NCI-H1436 (cell line): Measurements from ENCODE around the gene CDH13.

Source experiments
- DNase-seq: peaks from one replicate; lab custom pipeline; 2025; lab: John Stamatoyannopoulos, UW

The CDH13 gene

DNA sequence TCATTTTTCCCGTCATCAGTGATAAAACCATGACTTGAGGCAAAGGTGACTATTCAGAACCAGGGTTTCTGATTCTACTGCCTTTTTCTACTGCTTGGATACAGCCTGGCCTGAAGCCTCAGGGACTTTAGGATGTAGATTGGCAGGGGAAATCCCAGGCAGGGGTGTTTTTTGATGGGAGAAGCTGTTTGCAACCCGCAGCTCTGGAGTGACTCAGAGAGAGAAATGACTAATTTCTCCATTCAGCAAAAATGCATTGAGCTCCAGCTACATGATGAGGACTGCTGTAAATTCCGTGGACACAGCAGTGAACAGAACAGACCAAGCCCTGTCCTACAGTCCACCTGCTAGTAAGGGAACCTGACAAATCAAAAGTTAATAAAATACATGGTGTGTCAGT, 560.6 kb downstream of the CDH13 start:
- DNase-seq, result no peak

- no peak for DNase-seq
Observed at GRCh38 chr16:83196796-83197195, 570.0 kb downstream of the CDH13 start.

- no peak for DNase-seq
Observed at GRCh38 chr16:83197450-83197849, 570.7 kb downstream of the CDH13 start.

DNA sequence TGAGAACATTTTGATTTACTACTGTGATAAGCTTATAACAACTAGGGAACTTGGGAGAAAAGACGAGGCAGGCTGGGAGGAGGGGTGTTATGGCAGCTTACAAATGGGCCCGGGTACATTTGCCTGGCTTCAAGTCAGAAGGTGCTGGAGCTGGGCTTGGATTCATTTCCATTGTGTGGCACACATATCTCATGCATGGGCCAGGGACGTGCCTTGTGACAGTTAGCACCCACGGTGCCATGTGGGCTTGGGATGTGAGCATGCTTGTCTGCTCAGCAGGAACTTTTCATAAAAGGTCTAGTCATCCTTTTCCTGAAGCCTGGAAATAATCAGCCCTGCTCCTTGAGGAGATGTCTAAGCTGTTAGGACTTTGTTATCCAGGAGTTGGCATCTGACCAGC, 572.2 kb downstream of the CDH13 start:
- DNase-seq, result no peak

- DNase-seq, result no peak
Observed at GRCh38 chr16:83200005-83200779, 573.4 kb downstream of the CDH13 start.

- DNase-seq, result no peak
Observed at GRCh38 chr16:83201748-83202147, 575.0 kb downstream of the CDH13 start.

DNA sequence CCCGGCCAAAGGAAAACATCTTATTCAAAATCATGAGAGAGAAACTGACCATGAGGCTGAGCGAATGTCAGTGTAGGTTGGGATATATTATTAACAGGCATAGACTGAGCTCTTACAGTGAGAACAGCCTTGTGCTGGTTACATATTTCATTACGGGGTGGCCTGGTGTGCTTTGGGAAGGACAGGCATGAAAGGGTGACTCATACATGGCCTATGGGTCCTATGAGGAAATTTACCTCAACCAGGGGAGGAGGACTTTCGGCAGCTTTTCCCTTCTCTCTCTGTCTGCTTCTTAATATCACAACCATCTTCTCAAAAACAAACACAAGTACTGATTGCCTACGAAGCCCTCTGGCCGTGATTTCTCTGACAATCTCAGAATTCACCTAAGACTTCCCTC, 579.1 kb downstream of the CDH13 start:
- DNase-seq, result no peak

DNA sequence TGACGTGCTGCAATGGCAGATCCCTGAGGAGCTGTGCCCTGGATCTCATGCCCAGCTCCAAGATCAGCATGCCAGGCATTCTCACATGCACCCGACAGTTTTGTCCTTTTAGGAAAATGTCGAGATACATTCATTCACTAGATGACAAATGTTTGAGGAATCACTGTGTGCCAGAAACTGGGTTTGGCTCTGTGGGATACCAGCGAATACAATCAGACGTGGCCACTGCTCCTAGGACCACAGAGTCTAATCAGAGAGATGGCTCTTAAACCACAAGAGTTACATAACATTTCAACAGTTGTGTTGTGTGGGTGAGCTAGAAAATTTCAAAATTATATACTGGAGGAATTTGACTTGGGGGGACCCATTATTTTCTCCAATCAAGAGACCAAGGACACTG, 579.7 kb downstream of the CDH13 start:
- no peak for DNase-seq

- no peak for DNase-seq
Observed at GRCh38 chr16:83211711-83212110, 584.9 kb downstream of the CDH13 start.

DNA sequence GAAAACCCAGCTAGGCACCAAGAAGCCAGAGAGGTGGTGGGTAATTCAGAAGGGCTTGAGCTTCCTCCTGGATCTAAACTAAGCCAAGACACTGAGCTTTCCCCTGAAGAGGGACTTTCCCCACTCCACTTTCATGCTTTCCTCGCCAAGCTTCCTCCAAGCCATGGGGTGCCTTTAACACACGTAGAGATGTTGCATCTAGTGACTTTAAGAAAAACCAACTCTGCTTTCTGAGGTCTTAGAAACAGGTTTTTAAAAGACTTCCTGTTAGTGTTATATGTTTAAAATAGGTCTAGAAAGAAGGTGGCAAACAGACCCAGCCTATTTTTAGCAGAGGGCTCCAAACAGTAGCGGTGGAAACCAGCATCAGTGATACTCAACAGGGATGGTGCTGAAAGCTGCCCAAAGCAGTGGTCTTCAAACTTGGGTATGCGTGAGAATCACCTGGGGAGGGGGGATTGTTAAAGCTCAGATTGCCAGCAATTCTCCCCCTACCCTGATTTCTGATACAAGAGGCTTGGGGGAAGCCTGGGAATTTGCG, 585.6 kb downstream of the CDH13 start:
- no peak for DNase-seq

- DNase-seq, result no peak
Observed at GRCh38 chr16:83214671-83215070, 587.9 kb downstream of the CDH13 start.

DNA sequence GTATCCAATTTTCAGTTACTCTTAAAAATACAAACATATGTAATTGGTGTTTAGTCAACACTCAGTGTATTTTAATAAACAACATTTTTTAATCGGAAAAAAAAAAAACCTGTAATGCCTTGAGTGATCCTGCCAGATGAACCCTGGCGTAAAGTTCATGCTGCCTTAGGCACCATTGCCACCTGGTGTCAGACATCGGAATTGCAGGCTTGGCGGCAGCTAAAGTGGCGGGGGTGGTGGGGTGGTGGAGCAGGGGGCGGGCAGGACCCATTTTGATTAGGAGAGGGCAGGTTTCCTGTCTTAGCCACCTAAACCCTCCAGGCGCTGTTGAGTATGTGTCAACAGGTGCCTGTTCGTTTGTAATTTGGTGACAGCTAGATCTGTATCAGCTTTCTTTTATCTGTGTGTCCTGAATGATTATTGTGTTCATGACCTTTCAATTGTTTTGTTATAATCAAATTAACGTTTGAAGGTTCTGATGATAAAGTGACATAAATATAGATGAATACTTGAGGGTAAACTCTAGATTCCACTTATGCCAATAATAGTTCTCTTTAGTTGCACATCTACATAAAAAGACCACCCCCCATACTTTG, 588.7 kb downstream of the CDH13 start:
- DNase-seq, result no peak

DNA sequence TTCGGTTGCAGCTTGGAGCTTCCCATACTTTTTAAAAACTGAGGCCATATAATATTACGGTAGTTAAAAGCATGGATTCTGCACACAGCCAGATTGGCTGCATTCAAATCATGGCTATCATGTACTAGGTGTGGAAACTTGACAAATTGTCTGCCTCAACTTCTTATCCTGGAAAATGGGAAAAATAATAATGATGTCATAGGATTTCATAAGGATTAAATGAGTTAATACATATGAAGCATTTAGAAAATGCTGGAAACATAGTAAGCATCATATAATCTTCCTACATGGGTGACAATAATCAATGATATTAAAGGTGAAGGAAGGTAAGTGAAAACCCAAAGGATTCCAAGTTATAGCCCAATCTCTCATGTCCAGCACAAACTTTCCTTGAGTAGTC, 592.5 kb downstream of the CDH13 start:
- DNase-seq, result no peak

DNA sequence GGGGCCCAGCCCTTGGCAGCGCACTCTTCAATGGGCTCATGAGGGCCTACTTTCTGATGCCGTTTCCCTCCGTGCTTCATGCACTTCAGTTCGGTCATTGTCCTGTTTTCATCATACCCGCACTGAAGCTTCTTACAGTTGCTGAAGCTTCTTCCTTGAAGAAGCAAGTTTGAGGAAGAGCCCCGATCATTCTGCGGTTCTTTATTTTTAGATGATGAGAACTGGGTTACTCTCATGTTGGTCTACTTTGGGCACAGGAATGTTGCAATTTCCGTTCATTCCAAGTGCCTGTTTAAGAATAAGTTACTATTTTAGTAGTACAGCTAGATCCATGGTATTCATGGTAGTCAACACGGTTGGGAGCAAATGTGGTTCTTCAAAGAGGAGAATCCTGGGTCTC, 593.3 kb downstream of the CDH13 start:
- no peak for DNase-seq

DNA sequence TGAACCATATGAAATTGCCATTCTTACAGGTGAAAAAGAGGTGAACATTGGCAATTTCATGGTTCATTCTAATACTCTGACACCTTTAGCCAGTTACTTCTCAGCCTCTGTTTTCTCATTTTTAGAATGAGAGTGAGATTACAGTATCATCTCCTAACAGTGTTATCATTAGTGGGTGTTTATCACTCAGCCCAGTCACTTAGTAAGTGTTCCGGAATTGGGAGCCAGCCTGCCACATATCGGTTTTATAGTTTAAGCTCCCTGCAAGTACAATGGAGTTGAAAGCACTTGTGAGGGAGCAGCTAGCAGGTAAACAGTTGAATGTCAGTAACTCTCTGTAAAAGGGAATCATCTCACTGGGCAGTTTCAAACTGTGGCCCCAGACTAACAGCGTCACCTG, 597.9 kb downstream of the CDH13 start:
- no peak for DNase-seq

DNA sequence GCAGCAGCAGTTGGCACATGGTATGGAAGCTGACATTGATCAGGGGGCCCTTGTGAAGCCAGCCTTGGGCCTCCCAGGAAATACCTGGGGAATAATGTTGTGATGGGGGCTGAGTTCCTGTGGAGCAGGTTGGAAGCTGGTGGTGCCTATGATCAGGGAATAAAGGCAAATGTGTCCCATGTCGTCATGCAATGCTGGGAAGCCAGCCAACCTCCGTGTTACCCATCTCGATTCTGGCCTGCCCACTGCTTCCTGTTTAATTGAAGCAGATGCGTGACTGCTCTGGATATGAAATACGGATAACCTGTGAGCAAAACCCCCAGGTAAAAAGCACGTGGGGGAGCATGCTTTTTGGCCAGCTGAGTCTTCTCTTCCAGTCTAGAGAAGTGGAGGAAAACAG, 600.6 kb downstream of the CDH13 start:
- no peak for DNase-seq

GRCh38 chr16:83231729-83232128, 605.0 kb downstream of the CDH13 start:
- DNase-seq, result no peak

DNA sequence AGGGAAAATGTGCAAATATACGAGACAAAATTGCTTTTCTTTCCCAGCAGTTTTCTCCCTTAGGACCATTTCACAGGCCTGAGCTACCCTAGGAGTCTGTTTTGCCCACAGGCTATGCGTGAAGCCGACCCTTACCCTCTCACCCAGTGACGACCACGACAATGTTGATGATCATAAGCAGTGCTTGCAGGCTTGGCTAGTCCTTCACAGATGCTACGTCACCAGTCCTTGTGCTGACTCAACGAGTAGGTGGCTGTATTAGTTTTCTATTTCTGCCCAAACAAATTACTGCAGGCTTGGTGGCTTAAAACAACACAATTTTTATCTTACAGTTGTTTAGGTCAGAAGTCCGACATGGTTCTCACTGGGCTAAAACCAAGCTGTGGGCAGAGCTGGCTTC, 606.4 kb downstream of the CDH13 start:
- no peak for DNase-seq

GRCh38 chr16:83238949-83239691, 612.4 kb downstream of the CDH13 start:
- DNase-seq, result no peak

DNA sequence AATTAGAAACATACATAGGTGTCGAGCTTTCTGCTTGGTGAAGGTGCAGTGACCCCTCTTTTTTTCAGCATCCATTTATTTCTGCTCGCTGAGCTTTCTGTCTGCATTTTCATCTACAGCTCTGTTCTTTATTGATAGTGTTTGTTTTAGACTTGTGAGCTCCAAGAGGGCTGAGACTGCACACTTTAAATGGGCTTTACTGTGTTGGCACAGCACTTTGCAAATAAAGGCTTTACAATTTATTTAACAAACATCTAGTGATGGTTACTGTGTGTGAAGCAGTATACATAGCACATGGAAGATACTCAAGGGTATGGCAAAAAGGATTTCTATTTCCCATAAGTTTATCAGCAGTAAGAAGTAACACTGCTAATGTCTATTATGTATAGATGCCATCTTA, 617.3 kb downstream of the CDH13 start:
- DNase-seq, result no peak

- no peak for DNase-seq
Observed at GRCh38 chr16:83245061-83245460, 618.3 kb downstream of the CDH13 start.

GRCh38 chr16:83247767-83248372, 621.1 kb downstream of the CDH13 start:
- no peak for DNase-seq
